Measurements from ENCODE around the gene NEO1.
"Not testable (repeated sequence)": the region's sequence is repeated elsewhere in the genome, so short reads cannot be mapped to it uniquely, and the experiment has no call there.

The NEO1 gene

DNA sequence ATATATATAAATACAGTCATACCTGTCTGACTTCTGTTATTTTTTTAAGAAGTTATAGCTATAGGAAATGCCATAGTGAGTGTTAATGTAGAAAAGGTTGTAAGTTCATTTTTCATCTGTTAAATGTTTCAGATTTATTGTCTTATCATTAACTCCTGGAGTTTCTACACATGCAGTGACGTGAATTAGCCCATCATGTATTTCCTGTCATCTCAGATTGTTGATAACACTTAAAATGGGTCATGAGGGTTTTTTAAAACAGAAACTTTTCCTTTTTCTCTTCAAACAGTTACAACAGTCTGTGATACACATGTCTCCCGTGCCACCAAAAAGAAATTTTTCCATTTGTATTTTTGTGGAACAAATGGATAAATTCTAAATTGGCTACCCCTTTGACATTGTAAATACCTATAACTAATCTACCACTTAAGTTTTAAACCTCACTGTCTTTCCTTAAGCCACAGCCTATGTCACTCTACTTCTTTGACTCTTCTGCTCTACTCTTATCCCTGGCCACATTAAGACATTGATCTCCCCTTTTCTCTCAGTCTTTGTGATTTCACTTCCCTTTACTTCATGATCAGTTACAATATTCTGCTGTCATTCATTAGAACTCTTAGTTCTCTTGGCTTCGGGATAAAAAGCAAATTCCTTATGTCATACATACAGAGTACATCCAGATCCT lies 89.1 kb downstream of the NEO1 start:
- no peak for DNase-seq (ENCODE audit: low read depth in 2 of 2)

DNA sequence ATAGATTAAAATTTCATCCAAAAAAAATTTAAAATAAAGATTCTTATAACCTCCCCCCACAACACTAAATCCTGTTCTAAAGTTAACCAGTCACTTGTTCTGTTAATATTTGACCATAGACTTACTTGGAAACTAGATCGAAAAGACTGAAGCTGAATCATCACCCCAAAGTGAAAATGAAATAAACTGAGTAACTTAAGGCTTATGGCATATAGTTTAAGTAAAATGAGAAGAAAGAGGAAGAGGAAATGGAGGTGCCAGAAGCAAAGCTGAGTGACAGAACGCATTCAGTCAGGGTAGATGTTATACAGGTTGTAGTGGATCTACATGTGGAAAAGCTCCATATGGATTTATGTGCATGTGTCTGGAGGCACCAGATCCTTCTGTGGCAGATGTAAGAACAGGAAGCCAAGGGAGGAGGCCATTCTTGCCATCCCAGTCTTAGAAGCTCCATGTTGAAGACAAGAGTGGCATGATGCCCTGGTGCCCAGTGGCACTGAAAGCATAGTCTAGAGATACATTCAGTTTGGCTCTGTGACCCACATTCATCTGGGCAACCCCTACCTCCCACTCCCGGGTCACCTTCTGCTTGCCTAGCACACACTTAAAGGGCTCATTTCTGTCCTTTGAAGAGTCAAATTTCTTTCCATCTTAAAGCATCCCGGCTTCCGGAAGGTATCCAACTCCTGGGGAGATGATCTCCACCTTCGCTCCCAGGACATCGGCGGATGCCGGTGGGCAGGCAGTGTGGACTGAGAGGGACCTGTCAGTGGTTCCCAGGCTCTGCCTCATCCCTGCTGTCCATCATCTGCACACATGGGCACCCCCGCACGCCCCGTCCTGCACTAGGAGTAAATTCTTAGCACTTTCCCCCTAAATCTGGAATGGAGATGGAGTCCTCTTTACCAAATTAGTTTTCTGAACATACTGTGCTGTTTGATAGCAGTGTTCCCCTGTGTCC lies 90.8 kb downstream of the NEO1 start:
- DNase-seq (ENCODE audit: low read depth in 2 of 2) = no peak

DNA sequence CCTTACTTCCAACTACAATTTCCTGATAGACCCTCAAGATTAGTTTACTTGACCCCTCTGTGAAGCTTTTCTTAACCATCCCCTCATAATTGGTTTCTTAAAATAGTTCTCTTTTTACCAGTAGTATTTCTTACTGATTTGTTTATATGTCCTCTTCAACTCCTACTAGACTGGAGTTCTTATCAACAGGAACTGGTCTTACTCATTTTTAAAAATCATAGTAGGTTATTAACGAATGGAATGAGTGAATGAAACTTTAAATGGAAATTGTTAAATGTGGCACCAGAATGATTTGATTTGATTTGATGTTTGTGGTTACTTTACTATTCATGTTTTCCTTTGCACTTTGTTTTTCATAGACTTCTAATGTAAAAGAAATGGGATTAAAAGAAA lies 91.5 kb downstream of the NEO1 start:
- no peak for DNase-seq (ENCODE audit: low read depth in 2 of 2)

DNA sequence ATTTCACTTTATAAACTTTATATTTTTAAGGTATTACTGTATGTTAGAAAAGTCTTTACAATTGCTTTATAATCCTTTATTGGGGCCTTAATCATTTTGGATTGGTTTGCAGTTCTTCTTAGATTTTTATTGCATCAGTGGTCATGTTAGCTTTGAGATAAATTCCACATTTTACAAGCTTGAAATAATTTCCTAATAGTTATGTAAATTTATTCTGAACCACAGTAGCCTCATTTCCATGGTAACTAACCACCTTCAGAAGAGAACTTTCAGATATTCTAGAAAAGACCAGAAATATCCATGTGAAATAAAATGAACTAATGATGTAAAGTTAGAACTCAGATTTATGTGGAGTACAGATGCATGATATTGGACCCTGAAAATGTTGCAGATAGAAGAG lies 94.2 kb downstream of the NEO1 start:
- DNase-seq (ENCODE audit: low read depth in 2 of 2) = no peak

DNA sequence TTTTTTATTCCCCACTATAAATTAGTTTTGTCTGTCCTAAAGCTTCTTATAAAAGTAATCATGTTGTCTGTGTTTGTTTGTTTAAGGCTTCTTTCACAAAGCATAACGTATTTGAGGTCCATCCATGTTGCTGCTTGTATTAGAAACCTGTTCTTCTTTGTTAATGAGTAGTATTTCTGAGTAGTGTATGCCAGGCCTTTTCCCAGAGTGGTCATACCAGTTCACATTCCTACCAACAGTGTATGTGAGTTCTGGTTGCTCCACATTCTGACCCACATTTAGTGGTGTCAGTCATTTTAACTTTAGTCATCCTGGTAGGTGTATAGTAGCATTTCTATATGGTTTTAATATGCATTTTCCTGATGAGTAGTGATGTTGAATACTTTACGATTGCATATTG lies 98.6 kb downstream of the NEO1 start:
- no peak for DNase-seq (ENCODE audit: low read depth in 2 of 2)

DNA sequence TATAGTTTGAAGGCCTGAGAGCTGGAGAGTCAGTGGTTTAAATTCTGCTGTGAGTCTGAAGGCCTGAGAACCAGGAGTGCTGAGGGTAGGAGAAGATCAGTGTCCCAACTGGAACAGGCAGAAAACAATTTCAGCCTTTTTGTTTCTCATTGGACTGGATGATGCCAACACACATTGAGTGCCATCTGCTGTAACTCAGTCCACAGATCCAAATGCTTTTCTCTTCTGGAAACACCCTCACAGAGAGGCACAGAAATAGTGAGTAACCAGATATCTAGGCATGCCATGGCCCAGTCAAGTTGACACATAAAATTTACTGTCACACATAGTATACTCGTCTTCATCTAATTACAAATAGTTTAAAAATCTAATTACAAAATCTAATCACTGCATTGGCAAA lies 100.8 kb downstream of the NEO1 start:
- no peak for DNase-seq (ENCODE audit: low read depth in 2 of 2)

DNA sequence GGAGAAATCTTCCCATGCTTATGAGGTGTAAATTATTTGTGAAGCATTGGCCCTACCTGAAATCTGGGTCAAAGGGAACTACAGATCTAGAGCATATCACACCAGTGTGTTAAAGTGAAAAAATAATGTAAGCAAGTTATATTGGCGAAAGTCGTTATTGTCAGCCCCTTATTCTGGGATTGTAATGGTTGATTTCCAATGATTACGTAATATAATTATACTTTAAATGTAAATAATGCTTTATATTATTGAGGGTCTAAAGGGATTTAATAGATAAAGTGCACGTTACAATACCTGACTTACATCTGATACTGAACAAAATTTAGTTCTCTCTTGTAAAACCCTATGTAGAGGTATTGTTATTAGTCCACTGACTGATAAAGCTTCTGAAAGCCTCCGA lies 101.2 kb downstream of the NEO1 start:
- DNase-seq (ENCODE audit: low read depth in 2 of 2) = no peak

DNA sequence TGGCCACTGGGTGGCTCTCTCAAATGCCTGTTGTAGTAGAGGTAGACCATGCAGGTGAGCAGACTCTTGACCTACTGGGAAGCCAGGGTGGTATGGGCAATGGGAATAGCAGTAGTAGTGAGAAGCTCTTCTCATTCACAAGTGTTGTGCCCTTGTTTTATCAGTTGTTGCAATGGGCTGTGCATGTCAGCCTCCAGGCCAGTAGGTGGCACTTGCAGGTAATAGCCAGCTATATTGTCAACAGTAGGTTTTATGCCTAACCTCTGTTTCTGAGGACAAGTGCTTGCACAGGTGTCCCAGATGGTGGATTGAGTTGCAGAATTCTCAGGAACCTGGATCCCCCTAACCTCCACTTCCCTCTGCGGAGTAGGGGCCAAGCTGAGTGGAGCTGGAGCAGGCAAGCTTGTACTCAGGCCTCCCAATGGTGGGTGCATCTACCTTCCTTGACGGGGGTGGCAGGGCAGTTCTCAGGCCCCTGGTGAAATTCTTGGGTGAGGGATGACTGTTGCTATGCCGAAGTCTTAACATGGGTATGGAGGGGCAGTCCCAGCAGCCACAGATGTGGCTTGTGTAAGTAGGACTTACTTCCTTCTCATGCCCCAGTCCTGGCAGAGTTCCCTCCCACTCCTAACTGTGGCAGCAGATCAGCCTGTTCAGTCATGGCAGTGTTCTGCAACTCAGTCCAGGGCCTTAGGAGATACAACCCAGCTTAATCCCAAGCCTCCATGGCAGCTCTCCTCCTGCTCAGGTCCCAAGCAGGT lies 104.3 kb downstream of the NEO1 start:
- DNase-seq (ENCODE audit: low read depth in 2 of 2) = no peak

DNA sequence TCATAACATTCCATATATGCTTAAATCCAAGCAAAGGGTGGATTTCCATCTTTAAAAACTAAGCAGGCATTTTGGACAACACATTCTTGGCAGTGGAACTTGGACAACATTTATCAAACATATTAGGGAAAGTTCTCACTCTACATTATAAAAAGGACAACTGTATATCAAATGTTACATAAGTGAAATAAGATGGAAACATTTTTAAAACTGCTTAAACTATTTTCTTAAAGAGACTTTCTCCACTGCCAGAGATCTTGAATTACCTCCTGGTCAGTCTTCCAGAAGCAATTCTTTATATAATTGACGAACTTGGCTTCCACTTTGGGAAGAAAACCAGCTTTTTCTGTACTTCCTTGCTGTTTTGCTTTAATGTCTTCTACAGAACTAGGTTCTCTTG lies 109.3 kb downstream of the NEO1 start:
- no peak for DNase-seq (ENCODE audit: low read depth in 2 of 2)

DNA sequence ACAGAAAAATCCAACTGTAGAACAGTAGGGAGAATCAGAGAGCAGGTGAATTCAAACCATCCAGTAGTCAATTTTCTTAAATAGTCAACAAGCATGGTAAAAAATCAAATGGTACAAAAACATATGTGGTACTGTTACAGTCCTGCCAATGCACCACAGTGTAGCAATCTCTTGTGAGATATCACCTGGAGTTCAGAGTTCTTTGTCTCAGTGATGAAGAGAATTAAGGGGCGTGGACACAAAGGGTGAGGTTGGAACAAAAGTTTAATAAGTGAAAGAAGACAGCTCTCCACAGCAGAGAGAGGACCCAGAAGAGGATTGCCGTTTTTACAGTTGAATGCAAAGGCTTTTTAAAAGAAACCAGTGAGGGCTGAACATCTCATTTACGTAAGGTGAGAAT lies 113.2 kb downstream of the NEO1 start:
- no peak for DNase-seq (ENCODE audit: low read depth in 2 of 2)

DNA sequence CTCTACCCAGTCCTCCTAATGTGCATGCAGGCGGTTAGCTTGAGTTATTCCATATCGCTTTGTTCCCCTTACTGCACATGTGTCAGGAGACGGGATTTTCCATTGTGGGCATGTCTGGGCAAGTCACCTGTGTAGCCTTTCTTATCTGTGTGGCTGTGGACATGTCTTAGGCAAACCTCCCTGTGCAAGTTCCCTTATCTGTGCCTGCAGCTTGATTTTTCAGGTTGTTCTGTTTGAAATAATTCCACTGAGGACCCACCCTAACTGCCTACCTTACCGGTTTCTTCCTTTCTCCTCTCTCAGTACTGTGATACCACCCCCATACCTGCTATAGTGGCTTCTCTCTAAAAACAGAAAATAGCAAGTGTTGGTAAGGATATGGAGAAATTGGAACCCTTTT lies 113.6 kb downstream of the NEO1 start:
- DNase-seq (ENCODE audit: low read depth in 2 of 2) = no peak

DNA sequence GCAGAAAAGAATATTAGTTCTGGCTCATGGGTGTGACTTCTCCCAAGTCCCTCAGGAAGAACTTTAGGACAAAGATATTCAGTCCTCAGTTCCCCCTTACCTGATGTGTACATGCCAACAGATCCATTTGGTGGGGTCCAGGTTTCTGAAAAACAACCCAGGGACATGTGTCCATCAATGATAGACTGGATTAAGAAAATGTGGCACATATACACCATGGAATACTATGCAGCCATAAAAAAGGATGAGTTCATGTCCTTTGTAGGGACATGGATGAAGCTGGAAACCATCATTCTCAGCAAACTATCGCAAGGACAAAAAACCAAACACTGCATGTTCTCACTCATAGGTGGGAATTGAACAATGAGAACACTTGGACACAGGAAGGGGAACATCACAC lies 114.4 kb downstream of the NEO1 start:
- DNase-seq (ENCODE audit: low read depth in 2 of 2) = not testable (repeated sequence)

DNA sequence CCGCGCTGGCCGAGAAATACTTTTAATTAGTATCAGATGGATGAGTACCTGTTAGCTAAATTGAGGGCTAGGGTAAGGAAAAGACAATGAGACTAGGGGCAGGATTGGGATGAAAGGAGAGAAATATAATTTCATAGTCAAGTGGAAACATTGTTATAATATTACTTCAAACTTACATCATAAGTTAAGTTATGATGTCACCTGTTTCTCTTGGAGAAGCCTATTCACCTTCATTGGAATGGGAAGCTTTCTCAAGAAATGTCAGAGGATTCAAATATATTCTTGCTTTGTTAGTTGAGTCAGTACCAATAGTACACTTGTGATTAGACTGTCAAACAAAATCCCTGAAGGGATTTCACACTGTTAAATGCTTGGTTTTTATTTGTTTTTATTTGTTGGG lies 116.2 kb downstream of the NEO1 start:
- no peak for DNase-seq (ENCODE audit: low read depth in 2 of 2)

DNA sequence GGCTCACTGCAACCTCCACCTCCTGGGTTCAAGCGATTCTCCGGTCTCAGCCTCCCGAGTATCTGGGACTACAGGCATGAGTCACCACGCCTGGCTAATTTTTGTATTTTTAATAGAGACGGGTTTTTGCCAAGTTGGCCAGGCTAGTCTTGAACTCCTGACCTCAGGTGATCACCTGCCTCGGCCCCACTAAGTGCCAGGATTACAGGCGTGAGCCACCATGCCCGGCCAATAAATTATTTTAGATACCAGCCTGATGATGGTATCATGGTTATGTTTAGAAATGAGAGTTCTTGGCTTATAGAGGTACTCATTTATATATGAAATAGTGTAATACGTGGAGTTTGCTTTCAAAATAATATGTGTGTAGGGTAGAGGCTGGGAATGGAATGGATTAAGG lies 119.4 kb downstream of the NEO1 start:
- DNase-seq (ENCODE audit: low read depth in 2 of 2) = no peak

DNA sequence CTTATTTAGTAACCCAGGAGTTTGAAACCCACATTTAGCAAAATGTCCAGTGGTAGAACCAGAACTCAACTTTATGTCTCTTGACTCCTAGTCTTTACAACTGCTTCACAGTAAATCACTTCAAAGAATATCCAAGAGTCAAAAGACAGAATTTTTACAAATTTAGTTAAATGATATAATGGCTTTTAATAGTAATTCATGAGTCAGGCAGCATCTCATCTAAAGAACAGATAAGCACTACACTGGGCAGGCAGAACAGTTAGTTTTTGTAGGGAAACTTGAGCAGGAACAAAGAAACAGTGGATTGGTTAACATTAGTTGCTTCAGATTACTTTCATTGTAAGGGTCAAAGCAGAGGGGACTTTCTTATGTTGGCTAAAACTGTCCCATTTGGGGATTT lies 120.2 kb downstream of the NEO1 start:
- no peak for DNase-seq (ENCODE audit: low read depth in 2 of 2)

DNA sequence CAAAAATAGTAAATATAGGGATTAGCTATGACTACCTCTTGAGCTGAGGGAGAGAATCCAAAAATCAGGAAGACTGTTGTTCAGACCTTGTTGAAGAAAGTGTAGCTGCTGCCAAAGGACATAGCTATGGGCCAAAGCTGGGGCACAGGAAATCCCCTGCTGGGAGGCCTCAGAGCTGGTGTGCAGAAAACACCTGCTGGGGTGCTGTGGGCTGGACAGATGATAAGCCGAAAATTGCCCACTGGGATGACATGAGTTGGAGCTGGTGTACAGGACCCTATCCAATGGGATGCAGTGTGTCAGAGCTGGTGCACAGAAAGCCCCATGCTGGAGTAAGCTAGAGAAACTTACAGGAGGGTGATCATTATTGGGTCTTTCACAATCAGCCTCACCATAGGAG lies 121.9 kb downstream of the NEO1 start:
- DNase-seq (ENCODE audit: low read depth in 2 of 2) = no peak

DNA sequence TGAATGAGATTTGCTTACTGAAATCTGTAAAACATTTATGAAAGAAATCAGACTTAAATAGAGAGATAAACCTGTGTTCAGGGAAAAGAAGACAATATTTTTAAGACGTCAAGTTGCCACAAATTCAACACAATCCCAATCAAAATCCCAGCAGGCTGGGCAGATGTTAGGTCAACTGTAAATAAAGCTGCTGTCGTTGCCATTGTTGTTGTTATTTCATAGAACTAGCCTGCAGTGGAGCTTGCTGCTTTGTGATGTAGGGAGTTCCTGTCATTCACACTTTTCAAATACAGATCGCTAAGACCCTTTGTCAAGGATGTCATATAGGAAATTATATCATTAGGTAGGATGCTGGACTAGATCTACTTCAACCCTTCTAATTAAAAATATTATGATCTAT lies 123.1 kb downstream of the NEO1 start:
- no peak for DNase-seq (ENCODE audit: low read depth in 2 of 2)

DNA sequence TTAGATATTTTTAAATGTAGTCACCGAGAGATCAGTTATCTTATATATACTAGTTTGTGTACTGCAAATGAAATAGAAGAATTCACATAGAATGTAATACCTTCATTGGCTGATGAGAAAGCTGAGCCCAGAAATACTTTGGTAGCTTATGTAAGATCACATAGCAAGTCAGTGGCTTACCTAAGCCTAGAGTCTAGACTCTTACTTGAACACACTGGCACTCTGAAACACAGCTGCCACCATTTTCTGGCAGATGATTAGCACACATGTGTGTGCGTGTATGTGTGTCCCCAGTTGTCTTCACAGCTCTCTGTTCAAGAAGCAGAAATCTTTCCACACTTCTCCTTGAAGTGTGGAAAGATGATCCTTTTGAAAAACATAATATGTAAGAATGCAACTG lies 124.3 kb downstream of the NEO1 start:
- no peak for DNase-seq (ENCODE audit: low read depth in 2 of 2)

DNA sequence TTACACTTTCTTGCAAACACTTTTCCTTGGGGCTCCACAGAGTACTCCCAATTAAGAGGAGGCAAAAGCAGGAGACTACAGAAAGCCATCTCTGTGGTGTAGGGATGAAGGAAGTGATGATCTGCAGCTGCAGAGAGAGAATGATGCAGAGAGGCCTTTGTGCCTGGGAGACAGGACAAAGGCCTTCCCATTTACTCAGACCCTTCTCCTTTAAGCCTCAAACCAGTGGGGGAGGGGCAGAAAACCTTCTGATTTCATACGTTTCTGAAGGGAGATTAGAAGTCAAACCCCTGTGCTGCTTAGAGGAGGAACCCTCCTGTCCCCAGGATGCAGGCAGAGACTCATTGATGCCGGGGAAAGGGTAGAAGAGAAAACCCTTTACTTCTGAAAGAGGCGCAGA lies 130.8 kb downstream of the NEO1 start:
- DNase-seq (ENCODE audit: low read depth in 2 of 2) = no peak

DNA sequence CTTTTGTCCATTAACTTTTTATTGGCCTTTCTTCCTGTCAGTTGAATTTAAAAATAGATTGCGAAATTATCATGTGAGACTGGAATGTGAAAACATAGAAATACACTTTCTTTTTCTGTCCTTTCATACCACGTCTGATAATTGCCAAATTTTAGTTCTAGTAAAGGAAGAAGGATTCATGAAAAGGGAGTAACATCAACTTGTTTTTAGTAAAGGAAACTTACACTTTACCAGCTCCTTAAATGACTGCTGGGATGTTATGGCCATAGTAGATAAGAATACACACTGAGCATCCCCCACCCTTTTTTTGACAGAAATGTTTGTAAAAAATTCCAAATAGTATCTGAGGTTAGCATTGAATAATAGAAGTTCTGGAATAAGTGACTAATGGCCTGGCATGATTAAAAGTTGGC lies 137.9 kb downstream of the NEO1 start:
- DNase-seq (ENCODE audit: low read depth in 2 of 2) = no peak

DNA sequence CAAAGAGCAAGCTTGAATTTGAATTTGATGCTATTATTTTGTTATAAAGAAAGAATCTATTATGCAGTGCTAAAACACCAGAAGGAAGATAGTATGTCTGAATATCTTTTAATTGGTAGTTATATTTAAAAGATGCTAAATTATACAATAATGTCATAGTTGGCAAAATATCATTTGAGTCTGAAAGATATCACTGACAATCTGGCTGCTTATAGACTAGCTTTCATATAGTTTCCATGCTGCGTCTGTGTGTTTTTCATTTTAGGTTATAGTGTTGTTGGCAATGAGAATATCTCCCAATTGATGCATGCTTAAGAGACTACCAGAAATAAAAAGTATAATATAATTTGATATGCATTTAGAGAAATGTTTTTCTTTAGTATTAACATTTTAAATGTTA lies 142.9 kb downstream of the NEO1 start:
- no peak for DNase-seq (ENCODE audit: low read depth in 2 of 2)

DNA sequence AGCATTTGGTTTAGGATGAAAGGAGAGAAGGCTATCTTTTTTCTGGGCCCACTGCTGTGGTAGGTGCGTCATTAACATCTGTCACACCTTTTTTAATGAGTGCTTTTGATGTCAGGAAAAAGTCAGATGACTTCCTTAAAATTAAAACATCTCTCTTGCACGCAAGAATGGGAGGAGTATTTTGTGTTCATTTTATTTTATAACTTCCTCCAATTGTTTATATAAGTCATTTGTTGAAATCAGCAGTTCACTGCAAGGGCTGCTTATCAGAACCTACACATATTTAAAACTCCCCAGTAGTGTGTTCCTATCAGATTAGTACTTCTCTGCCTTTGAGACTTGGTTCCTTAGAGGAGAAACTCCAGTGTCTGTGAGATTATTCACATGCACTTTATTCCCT lies 143.8 kb downstream of the NEO1 start:
- no peak for DNase-seq (ENCODE audit: low read depth in 2 of 2)

DNA sequence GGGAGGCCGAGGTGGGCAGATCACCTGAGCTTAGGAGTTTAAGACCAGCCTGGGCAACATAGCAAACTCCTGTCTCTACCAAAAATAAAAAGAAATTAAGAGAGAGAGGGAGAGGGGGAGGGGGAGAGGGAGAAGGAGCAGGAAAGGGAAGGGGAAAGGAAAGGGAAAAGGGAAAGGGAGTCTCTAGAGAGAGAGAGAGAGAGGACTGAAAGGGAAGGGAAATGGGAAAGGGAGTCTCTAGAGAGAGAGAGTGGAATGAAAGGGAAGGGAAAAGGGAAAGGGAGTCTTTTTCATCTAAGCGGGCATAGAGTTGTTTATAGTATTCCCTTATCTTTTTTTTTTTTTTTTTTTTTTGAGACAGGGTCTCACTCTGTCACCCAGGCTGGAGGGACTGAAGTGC lies 148.1 kb downstream of the NEO1 start:
- no peak for DNase-seq (ENCODE audit: low read depth in 2 of 2)

Data from fibroblast of skin of left biceps (primary cell).